Right lobe of liver (tissue), 4 donors: ENCODE data around the gene LIPA.

Experiments used
- POLR2A ChIP-seq: fragments of 450-650 bp; IDR thresholded peaks from one replicate; pipeline ENCODE4 v1.6.1; 2017; ENCODE audit warnings: antibody characterized with exemption, mild to moderate bottlenecking
- TF ChIP-seq, protein P1 (sequence below), 4 donors: fragments of 200-600 bp in 3 of 4; fragments of 450-650 bp in 1 of 4; IDR thresholded peaks; one replicate each; pipeline versions ENCODE4 v1.5.1 to v1.8.0; 2016 to 2022; ENCODE audit warnings: antibody characterized with exemption in 4 of 4, mild to moderate bottlenecking in 2 of 4
- donor health status: DM: no; HTN: no; CAD: no.
- donor health status: DM: no; HTN: no; CAD: no.
- donor health status: DM: no; HTN: yes; CAD: no.

DNA sequence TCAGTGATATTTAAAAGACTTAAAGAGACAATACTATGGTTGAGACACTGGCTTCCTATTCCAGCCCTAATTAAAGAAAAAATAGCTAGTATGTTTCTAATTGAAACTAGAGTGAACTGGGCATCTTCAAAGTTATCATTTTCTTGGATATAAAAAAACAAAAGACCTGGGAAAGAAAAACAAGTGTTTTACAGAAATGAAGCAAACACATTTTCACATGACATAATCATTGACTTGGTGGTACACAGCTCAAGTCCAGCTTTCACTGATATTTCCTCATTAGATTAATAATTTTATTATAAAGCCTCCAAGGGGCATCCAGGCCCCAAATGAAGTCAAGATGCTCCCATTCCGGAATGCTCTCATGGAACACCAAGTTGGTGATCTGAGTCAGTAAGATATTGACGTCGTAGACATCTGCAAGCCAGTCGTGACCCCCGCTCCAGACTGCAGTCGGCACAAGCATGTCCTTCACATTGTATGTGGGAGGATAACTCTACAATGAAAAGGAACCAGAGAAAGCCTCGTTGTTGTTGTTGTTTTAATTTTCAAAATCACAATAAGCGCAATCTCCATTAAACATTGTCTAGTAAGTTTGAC is 36.9 kb downstream of the LIPA start:
- TF ChIP-seq, protein P1, sequence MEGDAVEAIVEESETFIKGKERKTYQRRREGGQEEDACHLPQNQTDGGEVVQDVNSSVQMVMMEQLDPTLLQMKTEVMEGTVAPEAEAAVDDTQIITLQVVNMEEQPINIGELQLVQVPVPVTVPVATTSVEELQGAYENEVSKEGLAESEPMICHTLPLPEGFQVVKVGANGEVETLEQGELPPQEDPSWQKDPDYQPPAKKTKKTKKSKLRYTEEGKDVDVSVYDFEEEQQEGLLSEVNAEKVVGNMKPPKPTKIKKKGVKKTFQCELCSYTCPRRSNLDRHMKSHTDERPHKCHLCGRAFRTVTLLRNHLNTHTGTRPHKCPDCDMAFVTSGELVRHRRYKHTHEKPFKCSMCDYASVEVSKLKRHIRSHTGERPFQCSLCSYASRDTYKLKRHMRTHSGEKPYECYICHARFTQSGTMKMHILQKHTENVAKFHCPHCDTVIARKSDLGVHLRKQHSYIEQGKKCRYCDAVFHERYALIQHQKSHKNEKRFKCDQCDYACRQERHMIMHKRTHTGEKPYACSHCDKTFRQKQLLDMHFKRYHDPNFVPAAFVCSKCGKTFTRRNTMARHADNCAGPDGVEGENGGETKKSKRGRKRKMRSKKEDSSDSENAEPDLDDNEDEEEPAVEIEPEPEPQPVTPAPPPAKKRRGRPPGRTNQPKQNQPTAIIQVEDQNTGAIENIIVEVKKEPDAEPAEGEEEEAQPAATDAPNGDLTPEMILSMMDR (IDR thresholded peaks at IDR 0.05) = no peak
- no peak for TF ChIP-seq POLR2A
